ENCODE data around the gene PDLIM5. TPM values are rescaled to one million over a fixed set of nuclear protein-coding genes. Genes with fewer than 3 reads are reported as not detected.

The PDLIM5 gene
- total RNA-seq, 1 experiment from 2014 or later, result 106 TPM

GRCh38 chr4:94519019-94519418 lies 67.3 kb downstream of the PDLIM5 start:
- peaks cover 33% of the 10 kb centered on the region for H3K4me1 Mint-ChIP-seq (ENCODE audit: low read depth, unreplicated experiment)
- Histone ChIP-seq H3K36me3 (ENCODE audit: control insufficient read depth, insufficient read depth, low read length) (no peaks in the 10 kb centered on the region), H3K4me1 (peaks cover 51% of the 10 kb centered on the region), H3K4me3 (ENCODE audit: low read depth, low read length) (no peak overlapping the region), H3K9me3 (no peaks in the 10 kb centered on the region), H3K27me3 (replicated peaks; ENCODE audit: control insufficient read depth, insufficient read depth, low read length) (no peaks in the 10 kb centered on the region)
- no peak overlapping the region for H3K4me3 Mint-ChIP-seq (ENCODE audit: unreplicated experiment)
- no peaks in the 10 kb centered on the region for H3K27me3 Mint-ChIP-seq (ENCODE audit: insufficient read depth, unreplicated experiment)
- no peak for DNase-seq
- ChIA-PET POLR2A (no interaction called here), CTCF (no interaction called here)
- H3K27ac Mint-ChIP-seq (ENCODE audit: unreplicated experiment), result peak overlapping the region; percentile 27
- intact Hi-C loops (cut with micrococcal nuclease; ENCODE audit: unreplicated experiment), result loop anchor here (5.0 kb wide), 1 partner anchor 43 kb away; no protein-coding TSS in a partner anchor
- BruUV-seq (replicated peaks), result no TSS peak
- TF ChIP-seq CTCF (IDR thresholded peaks at IDR 0.05; ENCODE audit: insufficient read depth in 1 of 2, low read depth in 1 of 2, low read length in 1 of 2, severe bottlenecking in 1 of 2, unreplicated experiment in 1 of 2), result no peak
- H3K36me3 Mint-ChIP-seq (ENCODE audit: insufficient read depth, unreplicated experiment), result no peaks in the 10 kb centered on the region
- no peaks in the 10 kb centered on the region for H3K9me3 Mint-ChIP-seq (ENCODE audit: unreplicated experiment)

GRCh38 chr4:94519925-94520789 lies 68.4 kb downstream of the PDLIM5 start:
- peaks cover 43% of the 10 kb centered on the region for H3K4me1 ChIP-seq
- peaks cover 28% of the 10 kb centered on the region for H3K4me1 Mint-ChIP-seq (ENCODE audit: low read depth, unreplicated experiment)
- H3K4me3 ChIP-seq (ENCODE audit: low read depth, low read length), result no peak overlapping the region
- no peaks in the 10 kb centered on the region for H3K27me3 ChIP-seq (replicated peaks; ENCODE audit: control insufficient read depth, insufficient read depth, low read length)
- H3K9me3 ChIP-seq, result no peaks in the 10 kb centered on the region
- no peaks in the 10 kb centered on the region for H3K36me3 Mint-ChIP-seq (ENCODE audit: insufficient read depth, unreplicated experiment)
- no peak for DNase-seq
- no peaks in the 10 kb centered on the region for H3K36me3 ChIP-seq (ENCODE audit: control insufficient read depth, insufficient read depth, low read length)
- no peak overlapping the region for H3K27ac Mint-ChIP-seq (ENCODE audit: unreplicated experiment)
- POLR2A ChIA-PET, result no interaction called here
- intact Hi-C loops (cut with micrococcal nuclease; ENCODE audit: unreplicated experiment), result loop anchor here (5.0 kb wide), 1 partner anchor 42 kb away; no protein-coding TSS in a partner anchor
- H3K4me3 Mint-ChIP-seq (ENCODE audit: unreplicated experiment), result no peak overlapping the region
- CTCF ChIA-PET, result no interaction called here
- H3K9me3 Mint-ChIP-seq (ENCODE audit: unreplicated experiment), result no peaks in the 10 kb centered on the region
- no peak for TF ChIP-seq CTCF (IDR thresholded peaks at IDR 0.05; ENCODE audit: insufficient read depth in 1 of 2, low read depth in 1 of 2, low read length in 1 of 2, severe bottlenecking in 1 of 2, unreplicated experiment in 1 of 2)
- no TSS peak for BruUV-seq (replicated peaks)
- H3K27me3 Mint-ChIP-seq (ENCODE audit: insufficient read depth, unreplicated experiment), result no peaks in the 10 kb centered on the region

GRCh38 chr4:94523033-94523580 lies 71.4 kb downstream of the PDLIM5 start:
- POLR2A ChIA-PET, result no interaction called here
- no TSS peak for BruUV-seq (replicated peaks)

More at GRCh38 chr4:94523033-94523580, 71.4 kb downstream of the PDLIM5 start:
- Mint-ChIP-seq H3K4me1 (ENCODE audit: low read depth, unreplicated experiment) (peaks cover 9% of the 10 kb centered on the region), H3K9me3 (ENCODE audit: unreplicated experiment) (no peaks in the 10 kb centered on the region), H3K27ac (ENCODE audit: unreplicated experiment) (no peak overlapping the region), H3K36me3 (ENCODE audit: insufficient read depth, unreplicated experiment) (peaks cover 7% of the 10 kb centered on the region), H3K4me3 (ENCODE audit: unreplicated experiment) (no peak overlapping the region), H3K27me3 (ENCODE audit: insufficient read depth, unreplicated experiment) (no peaks in the 10 kb centered on the region)
- H3K4me1 ChIP-seq, result peaks cover 27% of the 10 kb centered on the region
- H3K27me3 ChIP-seq (replicated peaks; ENCODE audit: control insufficient read depth, insufficient read depth, low read length), result no peaks in the 10 kb centered on the region
- no peak overlapping the region for H3K4me3 ChIP-seq (ENCODE audit: low read depth, low read length)
- CTCF ChIA-PET, result no interaction called here
- no peak for DNase-seq
- intact Hi-C loops (cut with micrococcal nuclease; ENCODE audit: unreplicated experiment), result no loop called here
- no peaks in the 10 kb centered on the region for H3K36me3 ChIP-seq (ENCODE audit: control insufficient read depth, insufficient read depth, low read length)
- H3K9me3 ChIP-seq, result no peaks in the 10 kb centered on the region
- no peak for TF ChIP-seq CTCF (IDR thresholded peaks at IDR 0.05; ENCODE audit: insufficient read depth in 1 of 2, low read depth in 1 of 2, low read length in 1 of 2, severe bottlenecking in 1 of 2, unreplicated experiment in 1 of 2)

Data from Caco-2 (cell line).